Measurements from ENCODE around the gene LASP1. TPM values are rescaled to one million over a fixed set of nuclear protein-coding genes. Genes with fewer than 3 reads are reported as not detected.
A peak's percentile ranks its signal among the peaks of the same experiment; 100 is the strongest.
"Not testable (repeated sequence)": the region's sequence is repeated elsewhere in the genome, so short reads cannot be mapped to it uniquely, and the experiment has no call there.

LASP1 gene
- total RNA-seq, 2 experiments from 2014 or later: 268 to 276 TPM

GRCh38 chr17:38919316-38920078 lies 49.6 kb downstream of the LASP1 start:
- Mint-ChIP-seq H3K4me3 (no peak overlapping the region), H3K27me3 (ENCODE audit: low read depth) (no peaks in the 10 kb centered on the region), H3K36me3 (ENCODE audit: low read depth) (peaks cover 50% of the 10 kb centered on the region), H3K27ac (peak overlapping the region; percentile 14), H3K4me1 (ENCODE audit: low read depth) (peaks cover 37% of the 10 kb centered on the region), H3K9me3 (ENCODE audit: insufficient read depth) (no peaks in the 10 kb centered on the region)
- POLR2A ChIA-PET: interaction anchor here (1.1 kb wide), 1 partner anchor 22 kb away, joined by 3 read pairs; no protein-coding TSS in a partner anchor
- ATAC-seq (no peak), DNase-seq (no peak)
- CTCF ChIA-PET: interaction anchor here (1.1 kb wide), 1 partner anchor 233 kb away, joined by 4 read pairs; no protein-coding TSS in a partner anchor

- Mint-ChIP-seq H3K27me3 (ENCODE audit: low read depth) (no peaks in the 10 kb centered on the region), H3K9me3 (ENCODE audit: insufficient read depth) (no peaks in the 10 kb centered on the region), H3K36me3 (ENCODE audit: low read depth) (peaks cover 44% of the 10 kb centered on the region), H3K4me1 (ENCODE audit: low read depth) (peaks cover 45% of the 10 kb centered on the region), H3K4me3 (no peak overlapping the region), H3K27ac (peak overlapping the region; percentile 53)
- ChIA-PET CTCF (interaction anchor here (1.1 kb wide), 2 partner anchors 16 to 232 kb away, joined by 3 to 4 read pairs; no protein-coding TSS in a partner anchor), POLR2A (interaction anchor here (1.1 kb wide), 1 partner anchor 23 kb away, joined by 3 read pairs; no protein-coding TSS in a partner anchor)
- DNase-seq: peak; percentile 5
- ATAC-seq: no peak
These were observed 50.8 kb downstream of the LASP1 start for GRCh38 chr17:38920374-38921291.

GRCh38 chr17:38921756-38922411 lies 52.0 kb downstream of the LASP1 start:
- H3K4me3 Mint-ChIP-seq: no peak overlapping the region
- H3K27me3 Mint-ChIP-seq (ENCODE audit: low read depth): no peaks in the 10 kb centered on the region
- CTCF ChIA-PET: interaction anchor here (1.1 to 1.8 kb wide), 5 partner anchors 15 to 61 kb away, joined by 3 to 5 read pairs (median 4); no protein-coding TSS in a partner anchor
- DNase-seq (peak; percentile 21), ATAC-seq (no peak)
- H3K4me1 Mint-ChIP-seq (ENCODE audit: low read depth): peaks cover 52% of the 10 kb centered on the region
- peaks cover 37% of the 10 kb centered on the region for H3K36me3 Mint-ChIP-seq (ENCODE audit: low read depth)
- H3K9me3 Mint-ChIP-seq (ENCODE audit: insufficient read depth): no peaks in the 10 kb centered on the region
- POLR2A ChIA-PET: interaction anchor here (0.9 to 5.0 kb wide), 3 partner anchors 22 to 68 kb away, joined by 3 to 33 read pairs (median 3); partner anchors contain the start of gene RPL23
- H3K27ac Mint-ChIP-seq: peak overlapping the region; percentile 25

- Mint-ChIP-seq H3K9me3 (ENCODE audit: insufficient read depth) (no peaks in the 10 kb centered on the region), H3K36me3 (ENCODE audit: low read depth) (peaks cover 29% of the 10 kb centered on the region), H3K4me1 (ENCODE audit: low read depth) (peaks cover 50% of the 10 kb centered on the region), H3K4me3 (no peak overlapping the region), H3K27ac (peak overlapping the region; percentile 62), H3K27me3 (ENCODE audit: low read depth) (no peaks in the 10 kb centered on the region)
- ATAC-seq (no peak), DNase-seq (peak; percentile 26)
- ChIA-PET CTCF (interaction anchor here (0.8 to 3.0 kb wide), 13 partner anchors 10 to 242 kb away, joined by 3 to 14 read pairs (median 3); partner anchors contain the start of gene LASP1), POLR2A (interaction anchor here (0.8 to 5.0 kb wide), 5 partner anchors 23 to 69 kb away, joined by 3 to 33 read pairs (median 3); partner anchors contain the start of gene RPL23)
These were observed 52.9 kb downstream of the LASP1 start for GRCh38 chr17:38922538-38923297.

DNA sequence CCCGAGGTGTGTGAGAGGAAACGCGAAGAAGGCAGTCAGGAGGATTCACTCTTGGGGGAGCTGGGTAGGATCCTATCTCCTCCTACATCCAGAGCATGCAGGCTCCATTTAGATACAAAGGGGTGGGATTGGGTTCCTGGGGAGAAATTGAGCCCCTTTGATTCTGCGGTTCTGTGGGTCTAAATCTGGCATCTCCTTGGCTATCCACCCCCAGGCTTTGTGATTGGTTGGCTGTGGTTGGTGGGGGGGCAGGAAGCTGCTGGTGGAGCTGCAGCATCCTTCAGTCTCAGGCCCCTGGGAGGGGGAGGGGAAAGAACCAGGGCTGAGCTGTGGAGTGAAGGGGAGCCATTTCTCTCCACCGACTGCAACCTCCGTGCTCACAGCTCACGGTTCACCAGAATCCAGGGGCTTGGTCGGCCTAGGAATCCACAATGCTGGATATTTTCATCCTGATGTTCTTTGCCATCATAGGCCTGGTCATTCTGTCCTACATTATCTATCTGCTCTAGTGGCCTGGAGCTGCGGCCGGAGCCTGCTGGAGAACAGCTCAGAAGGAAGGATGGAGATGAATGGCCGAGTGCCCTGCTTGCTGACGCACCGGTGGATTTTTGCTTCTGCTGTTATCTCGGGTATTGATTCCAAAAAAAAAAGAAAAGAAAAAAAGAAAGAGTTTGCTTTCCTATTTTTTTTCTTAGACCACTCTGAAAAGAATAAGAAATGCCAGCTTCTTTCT lies 55.6 kb downstream of the LASP1 start, which contains the start of gene LASP1NB:
TSS of gene LASP1NB (plus strand) at position 352 of the 733 bp plus-strand sequence.
- ChIA-PET CTCF (interaction anchor here (0.7 to 3.4 kb wide), 25 partner anchors 8 to 576 kb away, joined by 3 to 20 read pairs (median 5); partner anchors contain the start of gene FBXO47), POLR2A (interaction anchor here (0.6 to 5.0 kb wide), 13 partner anchors 17 to 275 kb away, joined by 3 to 33 read pairs (median 4); partner anchors contain the start of genes LASP1, RPL19 and RPL23)
- H3K27ac Mint-ChIP-seq: peak within 1 kb of the TSS; percentile 71
- no peaks in the 10 kb centered on the region for H3K27me3 Mint-ChIP-seq (ENCODE audit: low read depth)
- DNase-seq (peak; percentile 88), ATAC-seq (peak; percentile 79)
- peaks cover 8% of the 10 kb centered on the region for H3K36me3 Mint-ChIP-seq (ENCODE audit: low read depth)
- peak within 1 kb of the TSS; percentile 73 for H3K4me3 Mint-ChIP-seq
- H3K9me3 Mint-ChIP-seq (ENCODE audit: insufficient read depth): no peaks in the 10 kb centered on the region
- peaks cover 44% of the 10 kb centered on the region for H3K4me1 Mint-ChIP-seq (ENCODE audit: low read depth)

DNA sequence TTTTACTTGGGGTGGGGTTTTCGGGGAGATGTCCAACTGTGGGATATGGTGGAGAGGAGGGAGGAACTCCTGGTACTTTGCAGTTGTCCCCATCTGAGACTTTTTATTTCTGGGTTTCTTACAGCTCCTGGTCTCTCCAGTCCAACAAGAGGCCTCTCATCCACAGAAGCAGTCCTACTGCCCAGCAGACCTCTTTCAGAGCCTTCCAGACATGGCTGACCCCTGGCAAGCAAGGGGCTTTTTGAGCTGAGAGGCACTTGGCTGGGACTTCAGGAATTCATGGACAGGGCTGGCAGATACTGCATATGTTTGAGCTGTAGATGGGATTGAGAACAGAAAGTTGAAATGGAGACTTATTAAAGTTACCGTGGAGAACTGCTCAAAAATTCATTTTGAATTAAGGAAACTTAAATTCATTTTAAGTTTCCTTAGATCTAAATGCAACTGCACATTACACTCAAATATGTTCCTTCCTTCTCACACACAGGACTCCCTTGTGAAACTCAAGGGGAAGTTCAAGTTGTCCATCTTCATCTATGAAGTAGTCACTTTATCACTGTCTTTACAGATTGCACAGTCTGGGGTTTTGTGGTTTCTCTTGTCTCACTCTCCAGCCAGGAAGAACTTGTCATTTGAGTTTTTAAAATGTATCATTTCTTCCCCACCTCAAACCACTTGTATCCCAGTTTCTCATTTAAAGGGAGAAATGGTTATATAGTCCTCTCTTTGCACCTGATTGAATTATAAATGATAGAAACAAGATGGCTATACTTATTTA lies 56.6 kb downstream of the LASP1 start:
- ATAC-seq (peak; percentile 57), DNase-seq (peak; percentile 20)
- peaks cover 38% of the 10 kb centered on the region for H3K4me1 Mint-ChIP-seq (ENCODE audit: low read depth)
- H3K36me3 Mint-ChIP-seq (ENCODE audit: low read depth): peaks cover 2% of the 10 kb centered on the region
- H3K9me3 Mint-ChIP-seq (ENCODE audit: insufficient read depth): no peaks in the 10 kb centered on the region
- no peaks in the 10 kb centered on the region for H3K27me3 Mint-ChIP-seq (ENCODE audit: low read depth)
- ChIA-PET POLR2A (interaction anchor here (0.9 to 5.0 kb wide), 4 partner anchors 26 to 73 kb away, joined by 4 to 33 read pairs (median 7); partner anchors contain the start of gene RPL23), CTCF (interaction anchor here (1.1 to 3.4 kb wide), 12 partner anchors 17 to 577 kb away, joined by 3 to 20 read pairs (median 8); no protein-coding TSS in a partner anchor)
- peak overlapping the region; percentile 73 for H3K4me3 Mint-ChIP-seq
- peak overlapping the region; percentile 31 for H3K27ac Mint-ChIP-seq

DNA sequence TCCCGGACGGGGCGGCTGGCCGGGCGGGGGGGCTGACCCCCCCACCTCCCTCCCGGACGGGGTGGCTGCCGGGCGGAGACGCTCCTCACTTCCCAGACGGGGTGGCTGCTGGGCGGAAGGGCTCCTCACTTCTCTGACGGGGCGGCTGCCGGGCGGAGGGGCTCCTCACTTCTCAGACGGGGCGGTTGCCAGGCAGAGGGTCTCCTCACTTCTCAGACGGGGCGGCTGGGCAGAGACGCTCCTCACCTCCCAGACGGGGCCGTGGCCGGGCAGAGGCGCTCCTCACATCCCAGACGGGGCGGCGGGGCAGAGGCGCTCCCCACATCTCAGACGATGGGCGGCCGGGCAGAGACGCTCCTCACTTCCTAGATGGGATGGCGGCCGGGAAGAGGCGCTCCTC lies 60.9 kb downstream of the LASP1 start:
- DNase-seq; H3K27me3 Mint-ChIP-seq (ENCODE audit: low read depth); ATAC-seq; H3K4me3 Mint-ChIP-seq; POLR2A ChIA-PET; CTCF ChIA-PET; H3K36me3 Mint-ChIP-seq (ENCODE audit: low read depth); H3K27ac Mint-ChIP-seq; H3K9me3 Mint-ChIP-seq (ENCODE audit: insufficient read depth): not testable (repeated sequence)
- H3K4me1 Mint-ChIP-seq (ENCODE audit: low read depth): peaks cover 17% of the 10 kb centered on the region

DNA sequence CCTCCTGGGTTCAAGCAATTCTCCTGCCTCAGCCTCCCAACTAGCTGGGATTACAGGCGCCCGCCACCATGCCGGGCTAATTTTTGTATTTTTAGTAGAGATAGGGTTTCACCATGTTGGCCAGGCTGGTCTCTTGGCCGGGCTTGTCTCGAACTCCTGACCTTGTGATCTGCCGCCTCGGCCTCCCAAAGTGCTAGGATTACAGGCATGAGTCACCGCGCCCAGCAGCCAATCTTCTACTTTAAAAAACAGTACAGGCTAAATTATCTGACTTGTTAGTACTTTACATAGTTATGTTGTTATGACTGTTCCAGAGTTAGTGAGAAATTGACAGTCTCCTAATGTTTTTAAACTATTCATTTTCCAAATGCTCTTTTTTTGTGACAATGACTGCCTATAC lies 64.1 kb downstream of the LASP1 start:
- POLR2A ChIA-PET; H3K36me3 Mint-ChIP-seq (ENCODE audit: low read depth); ATAC-seq; H3K4me1 Mint-ChIP-seq (ENCODE audit: low read depth); H3K9me3 Mint-ChIP-seq (ENCODE audit: insufficient read depth); H3K27ac Mint-ChIP-seq; CTCF ChIA-PET; H3K4me3 Mint-ChIP-seq: not testable (repeated sequence)
- peak; percentile 17 for DNase-seq
- H3K27me3 Mint-ChIP-seq (ENCODE audit: low read depth): peaks cover 11% of the 10 kb centered on the region

DNA sequence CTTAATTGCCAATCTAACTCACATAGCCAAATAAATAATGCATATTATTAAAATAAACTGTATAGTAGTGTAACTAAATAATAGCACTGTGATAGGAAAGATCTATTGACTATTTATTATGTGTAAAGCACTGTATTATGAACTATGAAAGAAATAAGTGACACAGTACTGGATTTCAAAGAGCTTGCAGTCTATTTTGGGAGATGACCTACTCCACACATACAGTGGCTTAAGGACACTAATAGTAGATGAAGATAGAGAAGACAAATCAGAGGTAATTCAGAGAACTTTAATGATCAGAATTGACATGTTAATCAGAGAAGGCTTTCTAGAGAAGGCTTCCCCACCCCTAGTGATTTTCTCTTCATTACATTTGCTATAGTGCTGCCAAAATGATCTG lies 70.1 kb downstream of the LASP1 start:
- POLR2A ChIA-PET: no interaction called here
- peaks cover 10% of the 10 kb centered on the region for H3K4me1 Mint-ChIP-seq (ENCODE audit: low read depth)

More for the DNA sequence above, 70.1 kb downstream of the LASP1 start:
- H3K9me3 Mint-ChIP-seq (ENCODE audit: insufficient read depth): no peaks in the 10 kb centered on the region
- ATAC-seq (no peak), DNase-seq (no peak)
- no peaks in the 10 kb centered on the region for H3K36me3 Mint-ChIP-seq (ENCODE audit: low read depth)
- CTCF ChIA-PET: no interaction called here
- H3K27me3 Mint-ChIP-seq (ENCODE audit: low read depth): peaks cover 12% of the 10 kb centered on the region
- H3K27ac Mint-ChIP-seq: no peak overlapping the region
- H3K4me3 Mint-ChIP-seq: no peak overlapping the region
